Neuron (in vitro differentiated cells): ENCODE data around the gene SPP1.

Experiments
- H2AFZ ChIP-seq: one replicate; pipeline ENCODE4 v1.6.1; 2013; ENCODE audit warnings: low read depth, mild to moderate bottlenecking, inconsistent platforms, low read length, moderate library complexity
- H3K27me3 ChIP-seq: one replicate; pipeline ENCODE4 v1.6.1; 2013; ENCODE audit warnings: low read length; ENCODE audit not compliant: insufficient read depth
- H3K36me3 ChIP-seq: one replicate; pipeline ENCODE4 v1.6.1; 2013; ENCODE audit warnings: low read length; ENCODE audit not compliant: insufficient read depth
- H3K4me1 ChIP-seq: one replicate; pipeline ENCODE4 v1.6.1; 2013; ENCODE audit warnings: low read length; ENCODE audit not compliant: insufficient read depth
- H3K4me3 ChIP-seq: 2 replicates; pipeline ENCODE4 v1.5.1; 2013; ENCODE audit warnings: mild to moderate bottlenecking, low read length, moderate library complexity
- H3K9me3 ChIP-seq: one replicate; pipeline ENCODE4 v1.6.1; 2013; ENCODE audit warnings: low read length

SPP1 gene

GRCh38 chr4:88006956-88007303 is 31.4 kb downstream of the SPP1 start:
- peak overlapping the region; percentile 60 for H3K4me3 ChIP-seq
- no peaks in the 10 kb centered on the region for H3K36me3 ChIP-seq
- H2AFZ ChIP-seq = peak overlapping the region; percentile 94
- H3K4me1 ChIP-seq = peaks cover 17% of the 10 kb centered on the region
- no peaks in the 10 kb centered on the region for H3K9me3 ChIP-seq
- no peaks in the 10 kb centered on the region for H3K27me3 ChIP-seq

- Histone ChIP-seq H3K4me3 (peak within 1 kb of the TSS; percentile 60), H3K27me3 (no peaks in the 10 kb centered on the region), H3K4me1 (peaks cover 17% of the 10 kb centered on the region), H3K36me3 (no peaks in the 10 kb centered on the region), H3K9me3 (no peaks in the 10 kb centered on the region), H2AFZ (peak within 1 kb of the TSS; percentile 94)
These were observed 32.0 kb downstream of the SPP1 start, which contains the start of gene PKD2 for GRCh38 chr4:88007304-88008121. PKD2 (plus strand) TSS chr4:88007635; CDS start chr4:88007734, 99 bp downstream.

GRCh38 chr4:88008122-88008742 is 32.7 kb downstream of the SPP1 start:
- H3K9me3 ChIP-seq = no peaks in the 10 kb centered on the region
- H3K4me3 ChIP-seq = peak overlapping the region; percentile 60
- no peaks in the 10 kb centered on the region for H3K36me3 ChIP-seq
- no peaks in the 10 kb centered on the region for H3K27me3 ChIP-seq
- H3K4me1 ChIP-seq = peaks cover 17% of the 10 kb centered on the region
- no peak overlapping the region for H2AFZ ChIP-seq

- H3K36me3 ChIP-seq = no peaks in the 10 kb centered on the region
- no peak overlapping the region for H2AFZ ChIP-seq
- H3K4me1 ChIP-seq = peaks cover 17% of the 10 kb centered on the region
- peak overlapping the region; percentile 60 for H3K4me3 ChIP-seq
- H3K9me3 ChIP-seq = no peaks in the 10 kb centered on the region
- no peaks in the 10 kb centered on the region for H3K27me3 ChIP-seq
These were observed 33.2 kb downstream of the SPP1 start for GRCh38 chr4:88008743-88009171.

GRCh38 chr4:88009871-88010270 is 34.4 kb downstream of the SPP1 start:
- H3K4me3 ChIP-seq = peak overlapping the region; percentile 60

GRCh38 chr4:88010966-88011365 is 35.5 kb downstream of the SPP1 start:
- Histone ChIP-seq H3K4me1 (peaks cover 17% of the 10 kb centered on the region), H2AFZ (no peak overlapping the region), H3K4me3 (no peak overlapping the region), H3K36me3 (no peaks in the 10 kb centered on the region), H3K27me3 (no peaks in the 10 kb centered on the region), H3K9me3 (no peaks in the 10 kb centered on the region)

More at GRCh38 chr4:88009871-88010270, 34.4 kb downstream of the SPP1 start:
- H3K27me3 ChIP-seq = no peaks in the 10 kb centered on the region
- H3K4me1 ChIP-seq = peaks cover 17% of the 10 kb centered on the region
- no peaks in the 10 kb centered on the region for H3K36me3 ChIP-seq
- no peaks in the 10 kb centered on the region for H3K9me3 ChIP-seq
- H2AFZ ChIP-seq = no peak overlapping the region

- H3K4me1 ChIP-seq = peaks cover 15% of the 10 kb centered on the region
- H2AFZ ChIP-seq = no peak overlapping the region
- no peaks in the 10 kb centered on the region for H3K9me3 ChIP-seq
- H3K36me3 ChIP-seq = no peaks in the 10 kb centered on the region
- H3K27me3 ChIP-seq = no peaks in the 10 kb centered on the region
- H3K4me3 ChIP-seq = no peak overlapping the region
These were observed 37.1 kb downstream of the SPP1 start for GRCh38 chr4:88012647-88013046.

GRCh38 chr4:88014386-88014905 is 38.9 kb downstream of the SPP1 start:
- no peaks in the 10 kb centered on the region for H3K27me3 ChIP-seq
- H3K36me3 ChIP-seq = peaks cover 4% of the 10 kb centered on the region
- H2AFZ ChIP-seq = no peak overlapping the region
- H3K4me1 ChIP-seq = peaks cover 10% of the 10 kb centered on the region
- no peaks in the 10 kb centered on the region for H3K9me3 ChIP-seq
- H3K4me3 ChIP-seq = no peak overlapping the region

- no peak overlapping the region for H2AFZ ChIP-seq
- H3K9me3 ChIP-seq = no peaks in the 10 kb centered on the region
- peaks cover 17% of the 10 kb centered on the region for H3K36me3 ChIP-seq
- no peaks in the 10 kb centered on the region for H3K27me3 ChIP-seq
- no peaks in the 10 kb centered on the region for H3K4me1 ChIP-seq
- H3K4me3 ChIP-seq = no peak overlapping the region
These were observed 40.3 kb downstream of the SPP1 start for GRCh38 chr4:88015659-88016295.

GRCh38 chr4:88017516-88018297 is 42.2 kb downstream of the SPP1 start:
- H3K9me3 ChIP-seq = no peaks in the 10 kb centered on the region
- H3K4me3 ChIP-seq = no peak overlapping the region
- no peaks in the 10 kb centered on the region for H3K4me1 ChIP-seq
- no peaks in the 10 kb centered on the region for H3K27me3 ChIP-seq
- no peak overlapping the region for H2AFZ ChIP-seq
- H3K36me3 ChIP-seq = peaks cover 33% of the 10 kb centered on the region

- no peak overlapping the region for H2AFZ ChIP-seq
- no peaks in the 10 kb centered on the region for H3K27me3 ChIP-seq
- no peak overlapping the region for H3K4me3 ChIP-seq
- H3K4me1 ChIP-seq = no peaks in the 10 kb centered on the region
- H3K9me3 ChIP-seq = no peaks in the 10 kb centered on the region
- peaks cover 40% of the 10 kb centered on the region for H3K36me3 ChIP-seq
These were observed 43.0 kb downstream of the SPP1 start for GRCh38 chr4:88018466-88018865.

- Histone ChIP-seq H3K27me3 (no peaks in the 10 kb centered on the region), H3K4me3 (no peak overlapping the region), H3K9me3 (peaks cover 13% of the 10 kb centered on the region), H3K4me1 (no peaks in the 10 kb centered on the region), H2AFZ (no peak overlapping the region), H3K36me3 (peaks cover 56% of the 10 kb centered on the region)
These were observed 46.3 kb downstream of the SPP1 start for GRCh38 chr4:88021824-88022223.
